ENCODE results near the gene RASGRF2.
"Not testable (repeated sequence)": the region's sequence is repeated elsewhere in the genome, so short reads cannot be mapped to it uniquely, and the experiment has no call there.

Gene RASGRF2

GRCh38 chr5:80987078-80987766, 27.1 kb downstream of the RASGRF2 start:
- no peak for DNase-seq

- DNase-seq, result no peak
These were observed 28.3 kb downstream of the RASGRF2 start for GRCh38 chr5:80988419-80988935.

GRCh38 chr5:80989883-80990282, 29.7 kb downstream of the RASGRF2 start:
- DNase-seq, result no peak

- DNase-seq, result no peak
These were observed 30.4 kb downstream of the RASGRF2 start for GRCh38 chr5:80990527-80990926.

GRCh38 chr5:80990971-80991370, 30.8 kb downstream of the RASGRF2 start:
- no peak for DNase-seq

GRCh38 chr5:80995908-80996307, 35.7 kb downstream of the RASGRF2 start:
- DNase-seq, result no peak

- peak in 1 of 6 experiments; percentile 13 for DNase-seq
These were observed 38.4 kb downstream of the RASGRF2 start for GRCh38 chr5:80998590-80998979.

GRCh38 chr5:81003811-81004386, 43.7 kb downstream of the RASGRF2 start:
- peak in 3 of 6 experiments; percentile 9 to 48 (median 18) for DNase-seq

GRCh38 chr5:81005708-81006107, 45.5 kb downstream of the RASGRF2 start:
- no peak for DNase-seq

GRCh38 chr5:81006231-81006630, 46.1 kb downstream of the RASGRF2 start:
- DNase-seq, result no peak

GRCh38 chr5:81006947-81007636, 46.9 kb downstream of the RASGRF2 start:
- DNase-seq, result peak; percentile 27 to 87 (median 68)

GRCh38 chr5:81007637-81008027, 47.5 kb downstream of the RASGRF2 start:
- peak in 4 of 6 experiments; percentile 9 to 46 (median 24) for DNase-seq

GRCh38 chr5:81010336-81011169, 50.4 kb downstream of the RASGRF2 start:
- no peak for DNase-seq

- no peak for DNase-seq
These were observed 54.2 kb downstream of the RASGRF2 start for GRCh38 chr5:81014348-81014747.

GRCh38 chr5:81016116-81016515, 56.0 kb downstream of the RASGRF2 start:
- DNase-seq, result no peak

- DNase-seq, result peak in 1 of 6 experiments; percentile 28
These were observed 57.2 kb downstream of the RASGRF2 start for GRCh38 chr5:81017320-81017719.

GRCh38 chr5:81018608-81019007, 58.4 kb downstream of the RASGRF2 start:
- not testable (repeated sequence) for DNase-seq

GRCh38 chr5:81019748-81020147, 59.6 kb downstream of the RASGRF2 start:
- DNase-seq, result no peak

- DNase-seq, result no peak
These were observed 60.5 kb downstream of the RASGRF2 start for GRCh38 chr5:81020478-81021167.

GRCh38 chr5:81021486-81021885, 61.3 kb downstream of the RASGRF2 start:
- no peak for DNase-seq

GRCh38 chr5:81021951-81022687, 62.0 kb downstream of the RASGRF2 start:
- DNase-seq, result no peak

- no peak for DNase-seq
These were observed 62.5 kb downstream of the RASGRF2 start for GRCh38 chr5:81022688-81023084.

All from stimulated activated naive CD4-positive, alpha-beta T cell (primary cell).